Ureter (tissue), 1 donor: Measurements from ENCODE around the gene TBC1D22A. TPM values are rescaled to one million over a fixed set of nuclear protein-coding genes. Genes with fewer than 3 reads are reported as not detected.
"Not testable (repeated sequence)": the region's sequence is repeated elsewhere in the genome, so short reads cannot be mapped to it uniquely, and the experiment has no call there.

Experiments
- DNase-seq: peaks from one replicate; pipeline ENCODE4 v3.0.0-alpha.2; 2020; ENCODE audit warnings: low spot score
- total RNA-seq: library from RNA; stranded (reverse); gene quantifications from one replicate; pipeline ENCODE4 v1.2.4, GENCODE V29; 2023
- donor health status: DM: yes; HTN: yes; CAD: no.

The TBC1D22A gene
- total RNA-seq, 1 donor from 2014 or later, result 32.6 TPM

GRCh38 chr22:46774253-46774979, 12.0 kb downstream of the TBC1D22A start:
- no peak for DNase-seq

DNA sequence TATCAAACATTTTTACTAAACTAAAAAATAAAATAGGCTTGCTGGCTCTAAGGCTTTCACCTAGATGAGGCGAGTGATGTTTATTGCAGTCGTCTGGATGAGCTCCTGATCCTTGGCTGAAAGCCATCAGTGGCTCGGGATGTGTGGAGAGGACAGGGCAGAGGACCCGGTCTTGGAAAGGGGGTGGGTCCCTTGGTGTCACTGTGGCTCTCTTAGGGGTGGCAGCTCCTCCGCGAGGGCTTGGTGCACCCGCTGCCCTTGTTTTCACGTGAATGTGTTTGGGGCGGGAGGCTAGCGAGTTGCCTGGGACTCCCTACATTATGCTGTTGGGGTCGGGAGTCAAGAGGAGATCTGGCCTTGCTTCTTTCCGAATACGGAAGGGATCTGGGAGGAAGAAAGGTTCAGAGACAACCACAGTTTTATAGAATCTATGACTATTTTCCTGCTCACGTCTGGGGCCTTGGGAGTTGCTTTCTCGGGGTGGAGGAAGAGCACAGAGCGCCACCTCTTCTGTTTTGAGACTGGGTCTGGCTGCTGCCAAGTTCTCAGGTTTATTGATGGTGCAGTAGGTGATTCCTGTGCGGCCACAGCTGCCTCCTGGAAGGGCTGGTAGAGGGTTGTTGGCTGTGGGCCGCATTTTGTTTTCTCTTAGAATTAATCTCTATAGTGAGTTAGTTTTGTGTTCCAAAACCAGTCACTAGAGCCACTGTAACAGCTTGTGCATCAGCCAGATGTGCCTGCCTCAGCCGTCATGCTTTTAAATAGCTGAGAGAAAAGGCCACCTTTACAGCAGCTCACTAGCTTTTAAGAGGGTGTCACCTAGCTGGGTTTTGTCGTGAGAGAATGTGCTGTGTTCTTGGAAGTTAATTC, 12.8 kb downstream of the TBC1D22A start:
- DNase-seq, result no peak

DNA sequence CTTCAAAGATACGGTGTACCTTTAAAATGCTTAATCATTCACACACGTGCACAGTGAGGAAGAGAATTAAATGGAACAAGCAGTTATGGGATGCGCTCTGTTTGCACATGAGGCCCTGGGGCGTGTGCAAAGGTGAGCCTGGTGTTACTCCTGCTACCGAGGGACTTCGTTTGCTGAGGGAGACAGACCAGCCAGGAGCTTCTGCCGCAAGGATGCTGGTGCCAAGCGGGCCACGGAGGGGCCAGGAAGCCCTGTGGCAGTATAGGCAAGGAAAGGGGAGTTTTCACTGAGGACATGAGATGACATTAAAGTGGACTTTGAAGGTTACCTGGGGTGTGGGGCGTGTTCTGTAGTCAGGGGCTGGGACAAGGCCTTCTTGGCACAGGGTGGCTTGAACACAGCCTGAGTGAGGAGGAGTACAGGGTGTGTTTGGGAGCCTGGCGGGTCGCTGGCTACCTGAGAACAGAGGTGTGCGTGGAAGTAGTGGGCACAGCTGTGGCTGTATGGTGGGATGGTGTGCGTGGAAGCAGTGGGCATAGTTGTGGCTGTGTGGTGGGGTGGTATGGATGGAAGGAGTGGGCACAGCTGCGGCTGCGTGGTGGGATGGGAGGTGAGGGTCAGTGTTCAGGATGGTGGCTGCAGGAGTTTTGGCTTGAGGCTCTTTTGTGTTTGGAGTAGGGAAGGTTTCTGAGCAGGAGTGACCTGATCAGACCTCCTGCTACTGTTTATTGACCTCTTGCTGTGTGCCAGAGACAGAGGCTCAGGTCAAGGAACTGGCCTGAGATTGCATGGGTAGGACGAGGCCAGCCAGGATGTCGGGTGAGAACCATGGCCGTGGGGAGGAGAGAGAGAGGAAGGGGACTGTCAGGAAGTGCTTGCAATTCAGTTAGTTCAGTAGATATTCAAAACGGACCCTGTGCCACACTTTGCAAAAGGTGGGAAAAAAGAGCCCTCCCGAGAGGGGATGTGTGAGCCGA, 13.7 kb downstream of the TBC1D22A start:
- DNase-seq, result no peak

DNA sequence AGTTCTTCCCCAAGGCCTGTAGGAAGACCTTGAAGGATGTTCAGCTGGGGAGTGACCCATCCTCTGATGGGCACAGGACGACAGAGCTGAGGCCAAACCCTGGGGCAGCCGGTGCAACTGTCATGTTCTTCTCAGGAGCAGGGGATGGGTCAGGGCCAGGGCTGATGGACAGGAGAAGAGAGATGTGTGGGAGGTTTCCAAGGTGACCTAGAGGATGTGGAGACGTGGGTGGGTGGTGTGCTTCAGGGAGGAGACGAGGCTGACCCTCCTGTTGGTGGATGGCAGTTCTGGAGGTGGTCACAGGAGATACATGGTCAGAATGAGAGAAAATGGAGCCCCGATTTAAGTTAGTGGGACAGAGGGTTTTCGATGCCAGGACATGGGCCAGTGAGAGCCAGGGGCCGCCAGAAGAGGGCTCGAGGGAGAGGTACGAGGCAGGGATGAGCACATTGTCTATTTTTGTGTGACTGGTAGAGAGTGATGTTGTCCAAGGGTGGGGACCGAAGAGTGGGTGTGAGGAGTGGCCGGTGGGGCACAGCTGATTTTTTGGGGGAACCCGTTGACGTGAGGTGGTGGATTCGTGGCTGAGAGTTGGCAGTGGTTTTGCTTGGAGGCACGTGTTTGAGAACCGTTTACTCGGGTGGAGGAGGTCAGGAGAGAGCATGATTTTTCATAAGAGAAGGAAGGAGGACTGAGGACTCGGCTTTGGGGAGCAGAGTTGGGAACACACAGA, 14.6 kb downstream of the TBC1D22A start:
- DNase-seq, result no peak

GRCh38 chr22:46777609-46777970, 15.1 kb downstream of the TBC1D22A start:
- DNase-seq, result no peak

- no peak for DNase-seq
Observed at GRCh38 chr22:46779023-46779422, 16.6 kb downstream of the TBC1D22A start.

DNA sequence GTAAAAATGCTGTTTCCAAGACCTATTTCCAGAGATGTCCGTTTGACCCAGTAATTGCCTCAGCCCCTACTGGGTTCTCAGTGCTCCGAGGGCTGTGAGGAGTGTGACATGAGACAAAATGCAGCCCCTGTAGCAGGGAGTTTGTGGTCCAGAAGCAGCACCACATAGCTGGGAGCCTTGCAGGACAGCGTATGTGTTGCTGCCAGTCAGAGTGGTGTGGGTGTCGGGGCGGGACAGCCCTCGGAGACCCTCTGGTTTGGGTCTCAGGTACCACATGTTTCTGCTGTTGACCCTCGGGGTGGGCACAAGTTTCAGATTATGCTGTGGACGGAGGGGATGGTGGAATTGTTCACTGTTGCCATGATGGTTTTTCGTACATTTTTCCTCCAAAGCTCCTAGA, 17.2 kb downstream of the TBC1D22A start:
- DNase-seq, result no peak

GRCh38 chr22:46780453-46780852, 18.0 kb downstream of the TBC1D22A start:
- no peak for DNase-seq

- DNase-seq, result no peak
Observed at GRCh38 chr22:46781291-46781690, 18.8 kb downstream of the TBC1D22A start.

DNA sequence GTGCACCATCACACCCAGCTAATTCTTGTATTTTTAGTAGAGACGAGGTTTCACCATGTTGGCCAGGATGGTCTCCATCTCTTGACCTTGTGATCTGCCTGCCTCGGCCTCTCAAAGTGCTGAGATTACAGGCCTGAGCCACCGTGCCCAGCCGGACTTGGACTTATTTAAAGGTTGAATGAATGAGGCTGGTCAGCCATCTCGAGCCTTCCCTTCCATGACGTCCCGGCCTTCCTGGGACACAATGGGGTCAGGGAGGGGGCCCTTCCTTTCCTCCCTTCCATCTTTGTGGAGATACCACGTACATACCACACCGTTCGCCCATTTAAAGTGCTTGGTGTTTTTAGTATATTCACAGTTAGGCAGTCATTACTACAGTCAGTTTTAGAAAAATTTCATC, 19.8 kb downstream of the TBC1D22A start:
- DNase-seq, result not testable (repeated sequence)

DNA sequence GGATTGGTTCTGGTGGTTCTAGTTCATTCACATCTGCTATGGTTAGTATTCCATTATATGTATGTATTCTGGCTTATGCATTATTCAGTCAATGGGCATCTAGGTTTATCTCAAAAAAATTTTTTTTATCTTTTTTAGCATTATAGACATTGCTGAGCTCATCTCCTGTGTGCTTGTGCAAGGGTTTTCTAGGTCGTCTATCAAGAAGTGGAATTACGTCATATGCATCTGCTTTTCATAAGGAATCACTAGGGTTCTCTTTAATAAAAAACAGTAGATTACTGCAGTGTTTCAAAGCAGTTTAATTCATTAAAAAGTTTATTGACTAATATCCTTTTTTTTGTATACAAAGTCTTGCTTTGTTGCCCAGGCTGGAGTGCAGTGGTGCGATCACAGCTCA, 21.3 kb downstream of the TBC1D22A start:
- DNase-seq, result no peak

GRCh38 chr22:46788441-46789172, 26.2 kb downstream of the TBC1D22A start:
- no peak for DNase-seq

- no peak for DNase-seq
Observed at GRCh38 chr22:46789992-46790391, 27.5 kb downstream of the TBC1D22A start.

GRCh38 chr22:46791201-46791731, 28.8 kb downstream of the TBC1D22A start:
- DNase-seq, result no peak

- no peak for DNase-seq
Observed at GRCh38 chr22:46792061-46792796, 29.8 kb downstream of the TBC1D22A start.

DNA sequence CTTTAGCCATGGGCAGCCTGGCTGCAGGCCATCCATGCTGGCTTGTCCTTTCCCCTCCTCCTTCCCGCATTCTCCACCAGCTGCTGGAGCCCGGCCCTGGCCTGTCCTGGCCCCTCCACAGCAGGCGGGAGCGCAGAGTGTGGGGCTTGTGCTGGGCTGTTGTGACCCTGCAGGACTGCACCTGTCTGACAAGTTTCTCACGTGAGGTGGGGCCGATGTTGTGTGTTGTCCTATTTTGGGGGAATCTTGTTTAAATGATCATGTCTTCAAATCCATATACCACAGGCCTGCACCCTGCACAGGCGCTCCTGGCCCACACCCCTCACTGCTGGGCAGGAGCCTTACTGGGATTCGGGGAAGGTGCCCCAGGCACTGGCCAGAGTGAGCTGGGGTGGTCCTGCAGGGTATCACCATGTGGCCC, 30.4 kb downstream of the TBC1D22A start:
- no peak for DNase-seq

DNA sequence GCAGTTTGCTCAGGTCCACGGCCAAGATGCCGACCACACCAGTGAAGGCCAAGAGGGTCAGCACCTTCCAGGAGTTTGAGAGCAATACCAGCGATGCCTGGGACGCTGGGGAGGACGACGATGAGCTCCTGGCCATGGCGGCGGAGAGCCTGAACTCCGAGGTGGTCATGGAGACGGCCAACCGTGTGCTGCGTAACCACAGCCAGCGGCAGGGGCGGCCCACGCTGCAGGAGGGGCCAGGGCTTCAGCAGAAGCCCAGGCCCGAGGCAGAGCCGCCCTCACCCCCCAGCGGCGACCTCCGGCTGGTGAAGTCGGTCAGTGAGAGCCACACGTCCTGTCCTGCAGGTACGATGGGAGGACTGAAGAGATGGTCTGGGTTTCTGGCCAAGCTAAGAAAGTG, 31.0 kb downstream of the TBC1D22A start:
- DNase-seq, result no peak

DNA sequence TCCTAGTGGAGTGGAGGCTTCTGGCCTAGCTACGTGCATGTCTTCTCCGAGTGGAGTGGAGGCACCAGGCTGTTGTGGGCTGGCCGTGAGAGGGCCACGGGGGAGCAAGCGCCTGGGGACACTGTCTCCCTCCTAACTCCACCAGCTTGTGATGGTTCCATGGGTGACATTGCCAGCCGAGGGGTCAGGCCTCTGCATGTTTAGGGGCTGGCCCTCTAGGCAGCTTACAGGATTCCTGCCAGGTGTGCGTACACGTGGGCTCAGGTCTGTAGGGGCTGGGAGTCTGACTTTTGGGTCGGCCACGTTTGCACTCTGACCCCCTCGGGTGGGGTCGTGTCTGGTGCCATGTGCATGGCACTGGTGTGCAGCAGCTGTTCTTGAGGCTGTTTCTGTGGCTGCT, 31.6 kb downstream of the TBC1D22A start:
- no peak for DNase-seq

- DNase-seq, result no peak
Observed at GRCh38 chr22:46794491-46794890, 32.0 kb downstream of the TBC1D22A start.

GRCh38 chr22:46795140-46795539, 32.7 kb downstream of the TBC1D22A start:
- DNase-seq, result no peak
